Nephron (organoid): ENCODE results near the gene ULK1.

Experiments used
- H3K27ac Mint-ChIP-seq, 3 experiments: 2 replicates each; pipeline ENCODE4 v1.8.0; 2020; ENCODE audit warnings: mixed read lengths in 3 of 3, mild to moderate bottlenecking in 2 of 3, moderate library complexity in 1 of 3
- H3K27me3 Mint-ChIP-seq: 2 replicates; pipeline ENCODE4 v1.8.0; 2021; ENCODE audit warnings: low read depth, mild to moderate bottlenecking, moderate library complexity, mixed read lengths
- H3K36me3 Mint-ChIP-seq: 2 replicates; pipeline ENCODE4 v1.8.0; 2020; ENCODE audit warnings: low read depth, mixed read lengths
- H3K4me1 Mint-ChIP-seq: 2 replicates; pipeline ENCODE4 v1.8.0; 2020; ENCODE audit warnings: mixed read lengths
- H3K4me3 Mint-ChIP-seq, 3 experiments: 2 replicates each; pipeline ENCODE4 v1.8.0; 2020; ENCODE audit warnings: mild to moderate bottlenecking in 3 of 3, mixed read lengths in 3 of 3, moderate library complexity in 2 of 3
- H3K9me3 Mint-ChIP-seq: 2 replicates; pipeline ENCODE4 v1.8.0; 2020; ENCODE audit warnings: mixed read lengths
- TF ChIP-seq, protein P1 (sequence below), 3 experiments: fragments of 200-600 bp; sonication (generic); IDR thresholded peaks; one replicate each; pipeline ENCODE4 v1.5.0; 2021; ENCODE audit warnings: antibody characterized with exemption in 3 of 3; ENCODE audit not compliant: unreplicated experiment in 3 of 3

Gene ULK1

GRCh38 chr12:131962069-131962468 is 67.6 kb downstream of the ULK1 start:
- Mint-ChIP-seq H3K4me1 (peaks cover 29% of the 10 kb centered on the region), H3K4me3 (no peak overlapping the region), H3K27me3 (no peaks in the 10 kb centered on the region), H3K9me3 (no peaks in the 10 kb centered on the region), H3K27ac (no peak overlapping the region), H3K36me3 (peaks cover 26% of the 10 kb centered on the region)
- TF ChIP-seq, protein P1, sequence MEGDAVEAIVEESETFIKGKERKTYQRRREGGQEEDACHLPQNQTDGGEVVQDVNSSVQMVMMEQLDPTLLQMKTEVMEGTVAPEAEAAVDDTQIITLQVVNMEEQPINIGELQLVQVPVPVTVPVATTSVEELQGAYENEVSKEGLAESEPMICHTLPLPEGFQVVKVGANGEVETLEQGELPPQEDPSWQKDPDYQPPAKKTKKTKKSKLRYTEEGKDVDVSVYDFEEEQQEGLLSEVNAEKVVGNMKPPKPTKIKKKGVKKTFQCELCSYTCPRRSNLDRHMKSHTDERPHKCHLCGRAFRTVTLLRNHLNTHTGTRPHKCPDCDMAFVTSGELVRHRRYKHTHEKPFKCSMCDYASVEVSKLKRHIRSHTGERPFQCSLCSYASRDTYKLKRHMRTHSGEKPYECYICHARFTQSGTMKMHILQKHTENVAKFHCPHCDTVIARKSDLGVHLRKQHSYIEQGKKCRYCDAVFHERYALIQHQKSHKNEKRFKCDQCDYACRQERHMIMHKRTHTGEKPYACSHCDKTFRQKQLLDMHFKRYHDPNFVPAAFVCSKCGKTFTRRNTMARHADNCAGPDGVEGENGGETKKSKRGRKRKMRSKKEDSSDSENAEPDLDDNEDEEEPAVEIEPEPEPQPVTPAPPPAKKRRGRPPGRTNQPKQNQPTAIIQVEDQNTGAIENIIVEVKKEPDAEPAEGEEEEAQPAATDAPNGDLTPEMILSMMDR (IDR thresholded peaks at IDR 0.05; ENCODE audit: unreplicated experiment in 3 of 3): no peak

GRCh38 chr12:131963381-131963780 is 69.0 kb downstream of the ULK1 start:
- TF ChIP-seq, protein P1 (IDR thresholded peaks at IDR 0.05; ENCODE audit: unreplicated experiment in 3 of 3): no peak
- Mint-ChIP-seq H3K4me1 (peaks cover 22% of the 10 kb centered on the region), H3K9me3 (no peaks in the 10 kb centered on the region), H3K27me3 (no peaks in the 10 kb centered on the region), H3K4me3 (no peak overlapping the region), H3K27ac (no peak overlapping the region), H3K36me3 (peaks cover 26% of the 10 kb centered on the region)

DNA sequence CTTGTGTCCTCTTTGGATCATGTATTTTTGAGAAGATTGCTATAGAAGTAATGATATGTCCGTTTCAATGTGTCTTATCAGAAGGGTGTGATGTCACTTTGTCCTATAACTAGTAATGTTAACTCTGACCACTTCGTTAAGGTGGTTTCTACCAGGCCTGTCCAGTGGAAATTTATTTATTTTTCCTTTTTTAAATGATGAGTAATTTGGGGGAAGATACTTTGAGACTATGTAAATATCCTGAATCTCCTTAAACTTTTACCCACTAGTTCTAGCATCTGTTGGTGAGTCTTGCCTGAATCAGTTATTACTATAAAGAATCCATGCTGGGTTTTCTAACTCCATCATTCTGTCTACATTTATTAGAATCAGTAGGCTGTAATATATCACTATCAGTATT is 70.7 kb downstream of the ULK1 start:
- Mint-ChIP-seq H3K4me3 (no peak overlapping the region), H3K27ac (no peak overlapping the region), H3K4me1 (peaks cover 10% of the 10 kb centered on the region), H3K9me3 (no peaks in the 10 kb centered on the region), H3K27me3 (no peaks in the 10 kb centered on the region), H3K36me3 (peaks cover 26% of the 10 kb centered on the region)
- TF ChIP-seq, protein P1 (IDR thresholded peaks at IDR 0.05; ENCODE audit: unreplicated experiment in 3 of 3): no peak

- peaks cover 12% of the 10 kb centered on the region for H3K36me3 Mint-ChIP-seq
- TF ChIP-seq, protein P1 (IDR thresholded peaks at IDR 0.05; ENCODE audit: unreplicated experiment in 3 of 3): no peak
Measured at GRCh38 chr12:131971226-131971625, 76.8 kb downstream of the ULK1 start.

More at GRCh38 chr12:131971226-131971625, 76.8 kb downstream of the ULK1 start:
- H3K9me3 Mint-ChIP-seq: no peaks in the 10 kb centered on the region
- no peaks in the 10 kb centered on the region for H3K27me3 Mint-ChIP-seq
- H3K4me1 Mint-ChIP-seq: no peaks in the 10 kb centered on the region
- no peak overlapping the region for H3K4me3 Mint-ChIP-seq
- no peak overlapping the region for H3K27ac Mint-ChIP-seq
